SK-N-SH treated with all-trans-retinoic acid at 6 μM for 48 hours (cell line): ENCODE results near the gene CD83.

Experiments
- ATAC-seq: fragments of 200-7000 bp; cut with Tn5 transposase; 3 replicates; pipeline ENCODE4 v1.9.1; 2020; ENCODE audit warnings: mild to moderate bottlenecking, moderate library complexity
- BACH2 ChIP-seq: fragments of 250-450 bp; sonication (Bioruptor Pico); IDR thresholded peaks from 2 replicates; pipeline ENCODE4 v1.9.0; 2021; ENCODE audit warnings: mild to moderate bottlenecking, borderline replicate concordance
- CSDC2 ChIP-seq: fragments of 250-450 bp; sonication (Bioruptor Pico); IDR thresholded peaks from 2 replicates; pipeline ENCODE4 v1.5.0; 2020; ENCODE audit warnings: mild to moderate bottlenecking, moderate library complexity
- ESRRG ChIP-seq: fragments of 250-450 bp; sonication (Bioruptor Pico); IDR thresholded peaks from 2 replicates; pipeline ENCODE4 v1.6.1; 2021; ENCODE audit warnings: mild to moderate bottlenecking
- GLIS3 ChIP-seq: fragments of 250-450 bp; sonication (Bioruptor Pico); IDR thresholded peaks from 2 replicates; pipeline ENCODE4 v1.5.0; 2020; ENCODE audit warnings: mild to moderate bottlenecking, moderate library complexity
- ISL1 ChIP-seq: fragments of 250-450 bp; sonication (Bioruptor Pico); IDR thresholded peaks from 2 replicates; pipeline ENCODE4 v2.1.2; 2022; ENCODE audit warnings: mild to moderate bottlenecking, moderate library complexity
- OSR1 ChIP-seq: fragments of 250-450 bp; sonication (Bioruptor Pico); IDR thresholded peaks from 2 replicates; pipeline ENCODE4 v1.8.0; 2022; ENCODE audit warnings: moderate library complexity, mild to moderate bottlenecking, inconsistent platforms
- RARB ChIP-seq: fragments of 250-450 bp; sonication (Bioruptor Pico); IDR thresholded peaks from 2 replicates; pipeline ENCODE4 v1.8.0; 2021; ENCODE audit warnings: mild to moderate bottlenecking, moderate library complexity
- SNAI2 ChIP-seq: fragments of 250-450 bp; sonication (Bioruptor Pico); IDR thresholded peaks from 2 replicates; pipeline ENCODE4 v1.5.0; 2020; ENCODE audit warnings: mild to moderate bottlenecking, moderate library complexity
- TCF4 ChIP-seq: fragments of 250-450 bp; sonication (Bioruptor Pico); IDR thresholded peaks from 2 replicates; pipeline ENCODE4 v1.8.0; 2021; ENCODE audit warnings: mild to moderate bottlenecking, moderate library complexity, borderline replicate concordance
- TOX ChIP-seq: fragments of 250-450 bp; sonication (Bioruptor Pico); IDR thresholded peaks from 2 replicates; pipeline ENCODE4 v1.8.0; 2021; ENCODE audit warnings: mild to moderate bottlenecking, moderate library complexity, borderline replicate concordance
- ZFP3 ChIP-seq: fragments of 250-450 bp; sonication (Bioruptor Pico); IDR thresholded peaks from 2 replicates; pipeline ENCODE4 v1.5.0; 2020; ENCODE audit warnings: mild to moderate bottlenecking, moderate library complexity
- ZFP30 ChIP-seq: fragments of 450-650 bp; formaldehyde crosslinking; IDR thresholded peaks from 2 replicates; pipeline ENCODE4 v1.5.0; 2022; ENCODE audit warnings: mild to moderate bottlenecking, moderate library complexity
- ZNF565 ChIP-seq: fragments of 450-650 bp; formaldehyde crosslinking; conservative IDR thresholded peaks from 2 replicates; pipeline ENCODE4 v1.5.0; 2020; ENCODE audit warnings: low read depth, mild to moderate bottlenecking, moderate library complexity
- ZNF70 ChIP-seq: fragments of 450-650 bp; formaldehyde crosslinking; IDR thresholded peaks from 2 replicates; pipeline ENCODE4 v1.5.0; 2020; ENCODE audit warnings: mild to moderate bottlenecking, moderate library complexity
- ZNF8 ChIP-seq: fragments of 450-650 bp; formaldehyde crosslinking; IDR thresholded peaks from 2 replicates; pipeline ENCODE4 v1.5.0; 2020; ENCODE audit warnings: mild to moderate bottlenecking, moderate library complexity
- TF ChIP-seq, protein P1 (sequence below): fragments of 250-450 bp; sonication (Bioruptor Pico); IDR thresholded peaks from 2 replicates; pipeline ENCODE4 v1.8.0; 2020; ENCODE audit warnings: mild to moderate bottlenecking, moderate library complexity, borderline replicate concordance
- TF ChIP-seq, protein P2 (sequence below): fragments of 250-450 bp; sonication (Bioruptor Pico); IDR thresholded peaks from 2 replicates; pipeline ENCODE4 v1.5.1; 2021; ENCODE audit warnings: mild to moderate bottlenecking, moderate library complexity
- TF ChIP-seq, protein P3 (sequence below): fragments of 250-450 bp; sonication (Bioruptor Pico); IDR thresholded peaks from 2 replicates; pipeline ENCODE4 v1.8.0; 2021; ENCODE audit warnings: low read depth, mild to moderate bottlenecking, moderate library complexity, borderline replicate concordance
- TF ChIP-seq, protein P4 (sequence below): fragments of 250-450 bp; sonication (Bioruptor Pico); IDR thresholded peaks from 2 replicates; pipeline ENCODE4 v1.5.0; 2020; ENCODE audit warnings: mild to moderate bottlenecking, moderate library complexity
- TF ChIP-seq, protein P5 (sequence below): fragments of 250-450 bp; sonication (Bioruptor Pico); IDR thresholded peaks from 2 replicates; pipeline ENCODE4 v1.5.1; 2020; ENCODE audit warnings: low read depth, mild to moderate bottlenecking, moderate library complexity

The CD83 gene

GRCh38 chr6:14123386-14124111, 6.0 kb downstream of the CD83 start:
- TF ChIP-seq, protein P1, sequence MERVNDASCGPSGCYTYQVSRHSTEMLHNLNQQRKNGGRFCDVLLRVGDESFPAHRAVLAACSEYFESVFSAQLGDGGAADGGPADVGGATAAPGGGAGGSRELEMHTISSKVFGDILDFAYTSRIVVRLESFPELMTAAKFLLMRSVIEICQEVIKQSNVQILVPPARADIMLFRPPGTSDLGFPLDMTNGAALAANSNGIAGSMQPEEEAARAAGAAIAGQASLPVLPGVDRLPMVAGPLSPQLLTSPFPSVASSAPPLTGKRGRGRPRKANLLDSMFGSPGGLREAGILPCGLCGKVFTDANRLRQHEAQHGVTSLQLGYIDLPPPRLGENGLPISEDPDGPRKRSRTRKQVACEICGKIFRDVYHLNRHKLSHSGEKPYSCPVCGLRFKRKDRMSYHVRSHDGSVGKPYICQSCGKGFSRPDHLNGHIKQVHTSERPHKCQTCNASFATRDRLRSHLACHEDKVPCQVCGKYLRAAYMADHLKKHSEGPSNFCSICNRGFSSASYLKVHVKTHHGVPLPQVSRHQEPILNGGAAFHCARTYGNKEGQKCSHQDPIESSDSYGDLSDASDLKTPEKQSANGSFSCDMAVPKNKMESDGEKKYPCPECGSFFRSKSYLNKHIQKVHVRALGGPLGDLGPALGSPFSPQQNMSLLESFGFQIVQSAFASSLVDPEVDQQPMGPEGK (CRISPR knock-in tag): no peak
- TF ChIP-seq ZFP30 (CRISPR knock-in tag) (no peak), GLIS3 (CRISPR knock-in tag) (no peak), CSDC2 (no peak), OSR1 (CRISPR knock-in tag) (no peak), RARB (no peak), ZNF565 (CRISPR knock-in tag) (no peak), ZNF8 (CRISPR knock-in tag) (no peak), ZFP3 (no peak), BACH2 (no peak), ISL1 (no peak), ZNF70 (CRISPR knock-in tag) (no peak), SNAI2 (CRISPR knock-in tag) (no peak), ESRRG (CRISPR knock-in tag) (no peak), TCF4 (CRISPR knock-in tag) (no peak), TOX (no peak)
- TF ChIP-seq, protein P2, sequence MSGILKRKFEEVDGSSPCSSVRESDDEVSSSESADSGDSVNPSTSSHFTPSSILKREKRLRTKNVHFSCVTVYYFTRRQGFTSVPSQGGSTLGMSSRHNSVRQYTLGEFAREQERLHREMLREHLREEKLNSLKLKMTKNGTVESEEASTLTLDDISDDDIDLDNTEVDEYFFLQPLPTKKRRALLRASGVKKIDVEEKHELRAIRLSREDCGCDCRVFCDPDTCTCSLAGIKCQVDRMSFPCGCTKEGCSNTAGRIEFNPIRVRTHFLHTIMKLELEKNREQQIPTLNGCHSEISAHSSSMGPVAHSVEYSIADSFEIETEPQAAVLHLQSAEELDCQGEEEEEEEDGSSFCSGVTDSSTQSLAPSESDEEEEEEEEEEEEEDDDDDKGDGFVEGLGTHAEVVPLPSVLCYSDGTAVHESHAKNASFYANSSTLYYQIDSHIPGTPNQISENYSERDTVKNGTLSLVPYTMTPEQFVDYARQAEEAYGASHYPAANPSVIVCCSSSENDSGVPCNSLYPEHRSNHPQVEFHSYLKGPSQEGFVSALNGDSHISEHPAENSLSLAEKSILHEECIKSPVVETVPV (CRISPR knock-in tag): no peak
- TF ChIP-seq, protein P3, sequence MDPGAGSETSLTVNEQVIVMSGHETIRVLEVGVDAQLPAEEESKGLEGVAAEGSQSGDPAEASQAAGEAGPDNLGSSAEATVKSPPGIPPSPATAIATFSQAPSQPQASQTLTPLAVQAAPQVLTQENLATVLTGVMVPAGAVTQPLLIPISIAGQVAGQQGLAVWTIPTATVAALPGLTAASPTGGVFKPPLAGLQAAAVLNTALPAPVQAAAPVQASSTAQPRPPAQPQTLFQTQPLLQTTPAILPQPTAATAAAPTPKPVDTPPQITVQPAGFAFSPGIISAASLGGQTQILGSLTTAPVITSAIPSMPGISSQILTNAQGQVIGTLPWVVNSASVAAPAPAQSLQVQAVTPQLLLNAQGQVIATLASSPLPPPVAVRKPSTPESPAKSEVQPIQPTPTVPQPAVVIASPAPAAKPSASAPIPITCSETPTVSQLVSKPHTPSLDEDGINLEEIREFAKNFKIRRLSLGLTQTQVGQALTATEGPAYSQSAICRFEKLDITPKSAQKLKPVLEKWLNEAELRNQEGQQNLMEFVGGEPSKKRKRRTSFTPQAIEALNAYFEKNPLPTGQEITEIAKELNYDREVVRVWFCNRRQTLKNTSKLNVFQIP (CRISPR knock-in tag): no peak
- TF ChIP-seq, protein P4, sequence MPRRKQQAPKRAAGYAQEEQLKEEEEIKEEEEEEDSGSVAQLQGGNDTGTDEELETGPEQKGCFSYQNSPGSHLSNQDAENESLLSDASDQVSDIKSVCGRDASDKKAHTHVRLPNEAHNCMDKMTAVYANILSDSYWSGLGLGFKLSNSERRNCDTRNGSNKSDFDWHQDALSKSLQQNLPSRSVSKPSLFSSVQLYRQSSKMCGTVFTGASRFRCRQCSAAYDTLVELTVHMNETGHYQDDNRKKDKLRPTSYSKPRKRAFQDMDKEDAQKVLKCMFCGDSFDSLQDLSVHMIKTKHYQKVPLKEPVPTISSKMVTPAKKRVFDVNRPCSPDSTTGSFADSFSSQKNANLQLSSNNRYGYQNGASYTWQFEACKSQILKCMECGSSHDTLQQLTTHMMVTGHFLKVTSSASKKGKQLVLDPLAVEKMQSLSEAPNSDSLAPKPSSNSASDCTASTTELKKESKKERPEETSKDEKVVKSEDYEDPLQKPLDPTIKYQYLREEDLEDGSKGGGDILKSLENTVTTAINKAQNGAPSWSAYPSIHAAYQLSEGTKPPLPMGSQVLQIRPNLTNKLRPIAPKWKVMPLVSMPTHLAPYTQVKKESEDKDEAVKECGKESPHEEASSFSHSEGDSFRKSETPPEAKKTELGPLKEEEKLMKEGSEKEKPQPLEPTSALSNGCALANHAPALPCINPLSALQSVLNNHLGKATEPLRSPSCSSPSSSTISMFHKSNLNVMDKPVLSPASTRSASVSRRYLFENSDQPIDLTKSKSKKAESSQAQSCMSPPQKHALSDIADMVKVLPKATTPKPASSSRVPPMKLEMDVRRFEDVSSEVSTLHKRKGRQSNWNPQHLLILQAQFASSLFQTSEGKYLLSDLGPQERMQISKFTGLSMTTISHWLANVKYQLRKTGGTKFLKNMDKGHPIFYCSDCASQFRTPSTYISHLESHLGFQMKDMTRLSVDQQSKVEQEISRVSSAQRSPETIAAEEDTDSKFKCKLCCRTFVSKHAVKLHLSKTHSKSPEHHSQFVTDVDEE: no peak
- no peak for ATAC-seq

DNA sequence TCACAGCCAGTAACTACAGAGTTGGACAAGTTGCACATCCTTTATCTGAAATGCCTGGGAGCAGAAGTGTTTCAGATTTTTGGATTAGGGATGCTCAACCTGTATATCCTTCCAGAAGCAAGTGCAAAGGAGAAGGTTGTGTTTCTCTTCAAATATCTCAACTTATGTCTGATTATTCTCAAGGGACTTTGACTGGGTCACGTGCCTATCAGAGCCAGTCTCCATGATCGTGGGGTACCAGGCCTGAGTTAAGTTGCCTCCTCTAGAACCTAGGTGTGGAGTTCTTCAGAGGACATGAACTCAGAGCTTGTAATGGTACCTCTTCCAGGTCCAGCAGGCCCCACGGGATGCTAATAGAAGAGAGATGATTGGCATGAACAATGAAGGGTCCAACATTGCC, 7.8 kb downstream of the CD83 start:
- no peak for ATAC-seq
- TF ChIP-seq ZNF70 (CRISPR knock-in tag) (no peak), ZNF565 (CRISPR knock-in tag) (no peak), TOX (no peak), TCF4 (CRISPR knock-in tag) (no peak), ZFP3 (no peak), ZNF8 (CRISPR knock-in tag) (no peak), ESRRG (CRISPR knock-in tag) (no peak), OSR1 (CRISPR knock-in tag) (no peak), RARB (no peak), BACH2 (no peak), ISL1 (no peak)
- TF ChIP-seq, protein P4: no peak
- TF ChIP-seq, protein P2 (CRISPR knock-in tag): no peak
- TF ChIP-seq, protein P1 (CRISPR knock-in tag): no peak
- TF ChIP-seq, protein P5, sequence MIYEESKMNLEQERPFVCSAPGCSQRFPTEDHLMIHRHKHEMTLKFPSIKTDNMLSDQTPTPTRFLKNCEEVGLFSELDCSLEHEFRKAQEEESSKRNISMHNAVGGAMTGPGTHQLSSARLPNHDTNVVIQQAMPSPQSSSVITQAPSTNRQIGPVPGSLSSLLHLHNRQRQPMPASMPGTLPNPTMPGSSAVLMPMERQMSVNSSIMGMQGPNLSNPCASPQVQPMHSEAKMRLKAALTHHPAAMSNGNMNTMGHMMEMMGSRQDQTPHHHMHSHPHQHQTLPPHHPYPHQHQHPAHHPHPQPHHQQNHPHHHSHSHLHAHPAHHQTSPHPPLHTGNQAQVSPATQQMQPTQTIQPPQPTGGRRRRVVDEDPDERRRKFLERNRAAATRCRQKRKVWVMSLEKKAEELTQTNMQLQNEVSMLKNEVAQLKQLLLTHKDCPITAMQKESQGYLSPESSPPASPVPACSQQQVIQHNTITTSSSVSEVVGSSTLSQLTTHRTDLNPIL (CRISPR knock-in tag): no peak
- TF ChIP-seq, protein P3 (CRISPR knock-in tag): no peak
